SK-N-SH (cell line): ENCODE measurements around the gene LRRC56. TPM values are rescaled to one million over a fixed set of nuclear protein-coding genes. Genes with fewer than 3 reads are reported as not detected.

Source experiments
- CTCF ChIA-PET: fragments of 300-600, 350-600 bp; formaldehyde crosslinking; extraction: SDS; loops from one replicate; lab custom pipeline; 2021; lab: Yijun Ruan, JAX
- POLR2A ChIA-PET: fragments of 350-600 bp; sonication (Branson Sonifier 250); formaldehyde crosslinking; extraction: SDS; loops from one replicate; lab custom pipeline; 2020; ENCODE audit warnings: antibody characterized with exemption, inconsistent platforms; lab: Yijun Ruan, JAX
- DNase-seq: peaks from one replicate; pipeline ENCODE4 v3.0.0; 2012
- H2AFZ ChIP-seq: fragments of 200-600 bp; sonication (generic); 2 replicates; pipeline ENCODE4 v1.8.1; 2016; ENCODE audit warnings: antibody characterized with exemption, mild to moderate bottlenecking, low read depth
- H3F3A ChIP-seq: fragments of 200-600 bp; sonication (generic); replicated peaks from 2 replicates; pipeline ENCODE3; 2016; ENCODE audit warnings: antibody characterized with exemption, mild to moderate bottlenecking; ENCODE audit not compliant: insufficient read depth
- H3K27ac ChIP-seq, 2 experiments: fragments of 200-500 bp in 1 of 2; fragments of 200-600 bp in 1 of 2; sonication (Bioruptor generic) in 1 of 2; sonication (generic), shearing (Covaris generic) in 1 of 2; 2 replicates each; pipeline versions ENCODE4 v1.5.1 to v1.6.1; 2014 to 2016; ENCODE audit warnings: low read depth in 2 of 2, inconsistent platforms in 1 of 2, low read length in 1 of 2, mild to moderate bottlenecking in 1 of 2, mixed read lengths in 1 of 2
- H3K27me3 ChIP-seq: fragments of 200-600 bp; sonication (generic), shearing (Covaris generic); 2 replicates; pipeline ENCODE4 v1.6.1; 2016; ENCODE audit warnings: mixed run types; ENCODE audit not compliant: insufficient read depth
- H3K36me3 ChIP-seq, 2 experiments: fragments of 200-500 bp in 1 of 2; fragments of 200-600 bp in 1 of 2; sonication (Bioruptor generic) in 1 of 2; sonication (generic) in 1 of 2; replicated peaks in 1 of 2; 2 replicates each; pipeline versions ENCODE3 to v1.5.1; 2014 to 2016; ENCODE audit warnings: low read length in 1 of 2, mild to moderate bottlenecking in 1 of 2; ENCODE audit not compliant: insufficient read depth in 2 of 2, control insufficient read depth in 1 of 2
- H3K4me1 ChIP-seq, 2 experiments: fragments of 200-500 bp in 1 of 2; fragments of 200-600 bp in 1 of 2; sonication (Bioruptor generic) in 1 of 2; sonication (generic), shearing (Covaris generic) in 1 of 2; 2 replicates each; pipeline versions ENCODE4 v1.5.1 to v1.6.1; 2014 to 2016; ENCODE audit warnings: low read depth in 1 of 2, low read length in 1 of 2, mixed run types in 1 of 2; ENCODE audit not compliant: insufficient read depth in 2 of 2, control insufficient read depth in 1 of 2
- H3K4me2 ChIP-seq: fragments of 200-600 bp; sonication (generic), shearing (Covaris generic); 2 replicates; pipeline ENCODE4 v1.6.1; 2017; ENCODE audit warnings: mixed run types
- H3K4me3 ChIP-seq, 2 experiments: fragments of 200-500 bp in 1 of 2; fragments of 200-600 bp in 1 of 2; sonication (Bioruptor generic) in 1 of 2; sonication (generic), shearing (Covaris generic) in 1 of 2; 2 replicates each; pipeline versions ENCODE4 v1.5.1 to v1.8.1; 2014 to 2016; ENCODE audit warnings: low read depth in 2 of 2, inconsistent platforms in 1 of 2, low read length in 1 of 2, mild to moderate bottlenecking in 1 of 2, mixed read lengths in 1 of 2, moderate library complexity in 1 of 2
- H3K79me2 ChIP-seq: fragments of 200-600 bp; sonication (generic); 2 replicates; pipeline ENCODE4 v1.8.1; 2017; ENCODE audit warnings: mild to moderate bottlenecking; ENCODE audit not compliant: insufficient read depth
- H3K9ac ChIP-seq: fragments of 200-600 bp; sonication (generic); 2 replicates; pipeline ENCODE4 v1.6.1; 2017; ENCODE audit warnings: mixed run types
- H3K9me2 ChIP-seq: fragments of 200-600 bp; sonication (generic); 2 replicates; pipeline ENCODE4 v1.6.1; 2017; ENCODE audit warnings: mixed run types
- H3K9me3 ChIP-seq: fragments of 200-600 bp; sonication (generic); 2 replicates; pipeline ENCODE4 v1.6.1; 2017; ENCODE audit warnings: mixed run types, mild to moderate bottlenecking, moderate library complexity
- H4K20me1 ChIP-seq: fragments of 200-600 bp; sonication (generic); 2 replicates; pipeline ENCODE4 v1.6.1; 2017; ENCODE audit warnings: mild to moderate bottlenecking, mixed run types; ENCODE audit not compliant: insufficient read depth
- GATA2 ChIP-seq: sonication (generic); formaldehyde crosslinking; IDR thresholded peaks from 2 replicates; pipeline ENCODE4 v1.5.0; 2020; ENCODE audit warnings: mild to moderate bottlenecking, missing genetic modification reagents
- MXI1 ChIP-seq: IDR thresholded peaks from 2 replicates; pipeline ENCODE4 v1.6.1; 2012; ENCODE audit warnings: mild to moderate bottlenecking, low read depth, low read length, improper control_type of control experiment
- SIN3A ChIP-seq: IDR thresholded peaks from 2 replicates; pipeline ENCODE4 v1.6.1; 2012; ENCODE audit warnings: low read depth, mild to moderate bottlenecking, low read length, moderate library complexity, borderline replicate concordance
- TCF12 ChIP-seq: IDR thresholded peaks from 2 replicates; pipeline ENCODE4 v1.4.0; 2012
- TEAD4 ChIP-seq: IDR thresholded peaks from 2 replicates; pipeline ENCODE4 v1.4.0; 2012; ENCODE audit warnings: mild to moderate bottlenecking, borderline replicate concordance; ENCODE audit not compliant: insufficient read depth
- WGBS: methylation state at CpG from one replicate; pipeline ENCODE4 v1.1.6; 2017; ENCODE audit warnings: low lambda C conversion rate; 5-methylcytosine and 5-hydroxymethylcytosine counted together
- polyA plus RNA-seq, 3 experiments: library from polyadenylated mRNA; depleted of rRNA; stranded (reverse); fragments of >200 nt; gene quantifications; 2 replicates each; pipeline ENCODE4 v1.2.3, GENCODE V29; 2012
- TF ChIP-seq, protein P1 (sequence below): fragments of 150-350 bp; IDR thresholded peaks from 2 replicates; pipeline ENCODE4 v1.6.1; 2017; ENCODE audit warnings: antibody characterized with exemption, low read length, low read depth, borderline replicate concordance
- TF ChIP-seq, protein P2 (sequence below): IDR thresholded peaks from 2 replicates; pipeline ENCODE4; 2012
- TF ChIP-seq, protein P3 (sequence below): IDR thresholded peaks from 2 replicates; pipeline ENCODE4 v1.4.0; 2012; ENCODE audit warnings: low read depth
- TF ChIP-seq, protein P4 (sequence below): fragments of 150-350 bp; IDR thresholded peaks from 2 replicates; pipeline ENCODE4 v1.6.1; 2016; ENCODE audit warnings: mild to moderate bottlenecking, low read depth, low read length
- TF ChIP-seq, protein P5 (sequence below): IDR thresholded peaks from 2 replicates; pipeline ENCODE4 v1.6.1; 2012; ENCODE audit warnings: mild to moderate bottlenecking, low read depth, low read length, moderate library complexity

Gene LRRC56
- polyA plus RNA-seq, 1 of the 3 experiments (the other 2 are of a cell fraction) = 1.2 TPM

DNA sequence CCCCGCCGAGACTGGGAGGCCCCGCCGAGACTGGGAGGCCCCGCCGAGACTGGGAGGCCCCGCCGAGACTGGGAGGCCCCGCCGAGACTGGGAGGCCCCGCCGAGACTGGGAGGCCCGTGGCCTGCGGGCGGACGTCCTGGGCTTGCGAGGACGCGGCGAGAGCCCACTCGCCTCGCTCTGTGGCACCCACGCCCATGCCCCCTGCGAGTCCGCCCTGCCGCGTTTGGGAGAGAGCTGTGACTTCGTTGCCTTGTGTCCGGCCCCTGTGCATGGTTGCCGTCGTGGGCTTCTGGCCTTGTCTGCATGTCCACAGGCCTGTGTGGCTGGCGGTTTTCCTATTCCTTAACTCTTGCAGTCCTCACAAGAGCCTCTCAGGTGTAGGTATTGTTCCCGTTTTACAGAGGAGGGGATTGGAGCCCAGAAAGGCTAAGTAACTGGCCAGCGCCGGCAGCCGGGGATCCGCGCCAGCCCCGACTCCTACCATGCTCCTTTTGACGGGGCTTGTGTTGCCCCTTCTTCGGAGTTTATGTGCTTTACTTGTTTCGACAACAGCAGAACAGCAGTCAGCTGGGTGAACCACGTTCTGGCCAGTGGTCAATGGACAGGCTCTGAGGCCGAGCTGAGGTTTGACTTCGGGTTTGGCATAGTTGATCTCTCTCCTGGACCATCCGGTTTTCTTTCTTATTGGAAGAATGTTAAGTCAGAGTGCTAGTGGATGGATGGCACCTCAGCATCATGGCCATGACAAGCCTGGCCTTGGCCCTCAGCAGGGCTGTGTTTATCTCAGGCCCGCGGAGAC, 39.7 kb downstream of the LRRC56 start:
- Histone ChIP-seq H3K27ac (peak overlapping the region; percentile 42 to 58; a peak in 3 of 4 replicates), H3K9ac (peak overlapping the region; percentile 89), H3K27me3 (no peaks in the 10 kb centered on the region), H3K4me2 (peak overlapping the region; percentile 92), H3K9me3 (no peaks in the 10 kb centered on the region), H3F3A (no peaks in the 10 kb centered on the region), H2AFZ (no peak overlapping the region), H3K4me1 (peaks cover 4 to 29% of the 10 kb centered on the region in 2 experiments; a peak in 3 of 4 replicates), H3K36me3 (peaks cover 0 to 4% of the 10 kb centered on the region in 2 experiments), H3K4me3 (peak overlapping the region; percentile 93 to 98), H4K20me1 (peaks cover 53% of the 10 kb centered on the region), H3K9me2 (no peaks in the 10 kb centered on the region), H3K79me2 (peaks cover 58% of the 10 kb centered on the region)
- no peak for DNase-seq
- ChIA-PET POLR2A (interaction anchor here (0.9 kb wide), 2 partner anchors 9 to 209 kb away, joined by 3 read pairs; no protein-coding TSS in a partner anchor), CTCF (interaction anchor here (0.6 to 2.2 kb wide), 2 partner anchors 22 to 58 kb away, joined by 3 to 9 read pairs; no protein-coding TSS in a partner anchor)
- TF ChIP-seq TEAD4 = no peak
- no peak for TF ChIP-seq TCF12
- TF ChIP-seq MXI1 = 0 out of 2 replicates have a peak, but pooled peaks have one; percentile 20
- TF ChIP-seq SIN3A = no peak
- WGBS = 3% methylated on average over 21 of the region's 48 CpGs

DNA sequence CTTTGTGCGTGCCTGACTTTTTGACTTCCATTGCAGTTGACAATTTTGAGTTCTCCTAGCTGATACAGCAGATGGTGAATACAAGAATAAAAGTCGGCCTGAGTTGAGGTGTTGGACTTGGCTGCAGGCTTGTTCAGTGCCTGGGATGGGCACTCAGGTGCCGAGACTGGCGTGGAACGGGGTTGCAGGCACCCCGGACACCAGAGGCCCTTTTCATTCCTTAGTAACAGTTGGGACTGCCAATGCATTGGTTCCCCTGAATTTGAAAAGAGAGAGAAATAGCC, 40.2 kb downstream of the LRRC56 start:
- Histone ChIP-seq H3K9me3 (no peaks in the 10 kb centered on the region), H3K9me2 (no peaks in the 10 kb centered on the region), H3K36me3 (peaks cover 0 to 4% of the 10 kb centered on the region in 2 experiments), H3K79me2 (peaks cover 63% of the 10 kb centered on the region), H3K27me3 (no peaks in the 10 kb centered on the region), H3K4me2 (peak overlapping the region; percentile 92), H3K4me1 (peaks cover 4 to 29% of the 10 kb centered on the region in 2 experiments; a peak in 3 of 4 replicates), H3K27ac (no peak overlapping the region; a peak in 1 of 4 replicates), H3F3A (no peaks in the 10 kb centered on the region), H3K9ac (peak overlapping the region; percentile 89), H4K20me1 (peaks cover 57% of the 10 kb centered on the region), H3K4me3 (peak overlapping the region; percentile 93 to 98), H2AFZ (no peak overlapping the region)
- ChIA-PET POLR2A (interaction anchor here (0.9 kb wide), 2 partner anchors 8 to 208 kb away, joined by 3 read pairs; no protein-coding TSS in a partner anchor), CTCF (interaction anchor here (0.6 to 2.2 kb wide), 2 partner anchors 23 to 59 kb away, joined by 3 to 9 read pairs; no protein-coding TSS in a partner anchor)
- WGBS = 13% methylated on average over 6 of the region's 6 CpGs
- DNase-seq = no peak
- TF ChIP-seq, protein P1, sequence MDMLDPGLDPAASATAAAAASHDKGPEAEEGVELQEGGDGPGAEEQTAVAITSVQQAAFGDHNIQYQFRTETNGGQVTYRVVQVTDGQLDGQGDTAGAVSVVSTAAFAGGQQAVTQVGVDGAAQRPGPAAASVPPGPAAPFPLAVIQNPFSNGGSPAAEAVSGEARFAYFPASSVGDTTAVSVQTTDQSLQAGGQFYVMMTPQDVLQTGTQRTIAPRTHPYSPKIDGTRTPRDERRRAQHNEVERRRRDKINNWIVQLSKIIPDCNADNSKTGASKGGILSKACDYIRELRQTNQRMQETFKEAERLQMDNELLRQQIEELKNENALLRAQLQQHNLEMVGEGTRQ = no peak
- TF ChIP-seq, protein P2, sequence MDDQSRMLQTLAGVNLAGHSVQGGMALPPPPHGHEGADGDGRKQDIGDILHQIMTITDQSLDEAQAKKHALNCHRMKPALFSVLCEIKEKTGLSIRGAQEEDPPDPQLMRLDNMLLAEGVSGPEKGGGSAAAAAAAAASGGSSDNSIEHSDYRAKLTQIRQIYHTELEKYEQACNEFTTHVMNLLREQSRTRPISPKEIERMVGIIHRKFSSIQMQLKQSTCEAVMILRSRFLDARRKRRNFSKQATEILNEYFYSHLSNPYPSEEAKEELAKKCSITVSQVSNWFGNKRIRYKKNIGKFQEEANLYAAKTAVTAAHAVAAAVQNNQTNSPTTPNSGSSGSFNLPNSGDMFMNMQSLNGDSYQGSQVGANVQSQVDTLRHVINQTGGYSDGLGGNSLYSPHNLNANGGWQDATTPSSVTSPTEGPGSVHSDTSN = no peak
- TF ChIP-seq, protein P3, sequence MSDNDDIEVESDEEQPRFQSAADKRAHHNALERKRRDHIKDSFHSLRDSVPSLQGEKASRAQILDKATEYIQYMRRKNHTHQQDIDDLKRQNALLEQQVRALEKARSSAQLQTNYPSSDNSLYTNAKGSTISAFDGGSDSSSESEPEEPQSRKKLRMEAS = no peak
- TF ChIP-seq, protein P4, sequence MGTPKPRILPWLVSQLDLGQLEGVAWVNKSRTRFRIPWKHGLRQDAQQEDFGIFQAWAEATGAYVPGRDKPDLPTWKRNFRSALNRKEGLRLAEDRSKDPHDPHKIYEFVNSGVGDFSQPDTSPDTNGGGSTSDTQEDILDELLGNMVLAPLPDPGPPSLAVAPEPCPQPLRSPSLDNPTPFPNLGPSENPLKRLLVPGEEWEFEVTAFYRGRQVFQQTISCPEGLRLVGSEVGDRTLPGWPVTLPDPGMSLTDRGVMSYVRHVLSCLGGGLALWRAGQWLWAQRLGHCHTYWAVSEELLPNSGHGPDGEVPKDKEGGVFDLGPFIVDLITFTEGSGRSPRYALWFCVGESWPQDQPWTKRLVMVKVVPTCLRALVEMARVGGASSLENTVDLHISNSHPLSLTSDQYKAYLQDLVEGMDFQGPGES = no peak
- TF ChIP-seq GATA2 (CRISPR knock-in tag) = no peak
- TF ChIP-seq, protein P5, sequence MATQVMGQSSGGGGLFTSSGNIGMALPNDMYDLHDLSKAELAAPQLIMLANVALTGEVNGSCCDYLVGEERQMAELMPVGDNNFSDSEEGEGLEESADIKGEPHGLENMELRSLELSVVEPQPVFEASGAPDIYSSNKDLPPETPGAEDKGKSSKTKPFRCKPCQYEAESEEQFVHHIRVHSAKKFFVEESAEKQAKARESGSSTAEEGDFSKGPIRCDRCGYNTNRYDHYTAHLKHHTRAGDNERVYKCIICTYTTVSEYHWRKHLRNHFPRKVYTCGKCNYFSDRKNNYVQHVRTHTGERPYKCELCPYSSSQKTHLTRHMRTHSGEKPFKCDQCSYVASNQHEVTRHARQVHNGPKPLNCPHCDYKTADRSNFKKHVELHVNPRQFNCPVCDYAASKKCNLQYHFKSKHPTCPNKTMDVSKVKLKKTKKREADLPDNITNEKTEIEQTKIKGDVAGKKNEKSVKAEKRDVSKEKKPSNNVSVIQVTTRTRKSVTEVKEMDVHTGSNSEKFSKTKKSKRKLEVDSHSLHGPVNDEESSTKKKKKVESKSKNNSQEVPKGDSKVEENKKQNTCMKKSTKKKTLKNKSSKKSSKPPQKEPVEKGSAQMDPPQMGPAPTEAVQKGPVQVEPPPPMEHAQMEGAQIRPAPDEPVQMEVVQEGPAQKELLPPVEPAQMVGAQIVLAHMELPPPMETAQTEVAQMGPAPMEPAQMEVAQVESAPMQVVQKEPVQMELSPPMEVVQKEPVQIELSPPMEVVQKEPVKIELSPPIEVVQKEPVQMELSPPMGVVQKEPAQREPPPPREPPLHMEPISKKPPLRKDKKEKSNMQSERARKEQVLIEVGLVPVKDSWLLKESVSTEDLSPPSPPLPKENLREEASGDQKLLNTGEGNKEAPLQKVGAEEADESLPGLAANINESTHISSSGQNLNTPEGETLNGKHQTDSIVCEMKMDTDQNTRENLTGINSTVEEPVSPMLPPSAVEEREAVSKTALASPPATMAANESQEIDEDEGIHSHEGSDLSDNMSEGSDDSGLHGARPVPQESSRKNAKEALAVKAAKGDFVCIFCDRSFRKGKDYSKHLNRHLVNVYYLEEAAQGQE = no peak
- TF ChIP-seq, all 33 proteins: peak for 0
